ENCODE measurements around the gene RASSF1.

Gene RASSF1

GRCh38 chr3:50383750-50384149 is 43.1 kb upstream of the RASSF1 start:
- no peak overlapping the region for H3K4me3 ChIP-seq (ENCODE audit: low read depth, low read length)
- TF ChIP-seq CTCF (IDR thresholded peaks at IDR 0.05; ENCODE audit: low read depth, low read length) (no peak), POLR2A (IDR thresholded peaks at IDR 0.05; ENCODE audit: extremely low read depth, insufficient read length) (no peak)
- no peak for DNase-seq (ENCODE audit: low read depth)

- DNase-seq (ENCODE audit: low read depth): no peak
- no peak overlapping the region for H3K4me3 ChIP-seq (ENCODE audit: low read depth, low read length)
- TF ChIP-seq POLR2A (IDR thresholded peaks at IDR 0.05; ENCODE audit: extremely low read depth, insufficient read length): no peak
- TF ChIP-seq MYC (IDR thresholded peaks at IDR 0.05; ENCODE audit: low read depth, low read length): no peak
- TF ChIP-seq, protein P1, sequence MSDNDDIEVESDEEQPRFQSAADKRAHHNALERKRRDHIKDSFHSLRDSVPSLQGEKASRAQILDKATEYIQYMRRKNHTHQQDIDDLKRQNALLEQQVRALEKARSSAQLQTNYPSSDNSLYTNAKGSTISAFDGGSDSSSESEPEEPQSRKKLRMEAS (IDR thresholded peaks at IDR 0.05; ENCODE audit: low read depth, low read length): no peak
- no peak for TF ChIP-seq CTCF (IDR thresholded peaks at IDR 0.05; ENCODE audit: low read depth, low read length)
Measured at GRCh38 chr3:50382722-50383121, 42.1 kb upstream of the RASSF1 start.

DNA sequence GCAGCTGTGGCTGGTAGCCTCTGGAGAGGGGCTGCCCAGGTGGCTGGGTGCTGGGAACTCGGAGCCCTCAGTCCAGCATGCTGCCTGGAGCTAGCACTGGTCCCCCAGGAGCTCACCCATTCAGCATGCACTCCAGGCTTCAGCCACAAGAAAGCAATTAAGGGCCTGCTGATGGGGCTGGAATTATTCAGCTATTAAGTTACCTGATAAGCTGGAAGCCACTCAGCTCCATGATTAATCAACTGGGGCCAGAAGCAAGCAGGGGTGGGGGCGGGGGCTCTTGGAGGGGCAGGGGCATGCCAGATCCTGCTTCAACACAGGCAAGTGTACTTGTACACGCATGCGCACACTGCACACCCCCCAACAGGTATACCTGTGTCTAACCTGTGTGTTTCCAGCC is 40.7 kb upstream of the RASSF1 start:
- no peak overlapping the region for H3K4me3 ChIP-seq (ENCODE audit: low read depth, low read length)
- no peak for TF ChIP-seq MYC (IDR thresholded peaks at IDR 0.05; ENCODE audit: low read depth, low read length)
- DNase-seq (ENCODE audit: low read depth): no peak

DNA sequence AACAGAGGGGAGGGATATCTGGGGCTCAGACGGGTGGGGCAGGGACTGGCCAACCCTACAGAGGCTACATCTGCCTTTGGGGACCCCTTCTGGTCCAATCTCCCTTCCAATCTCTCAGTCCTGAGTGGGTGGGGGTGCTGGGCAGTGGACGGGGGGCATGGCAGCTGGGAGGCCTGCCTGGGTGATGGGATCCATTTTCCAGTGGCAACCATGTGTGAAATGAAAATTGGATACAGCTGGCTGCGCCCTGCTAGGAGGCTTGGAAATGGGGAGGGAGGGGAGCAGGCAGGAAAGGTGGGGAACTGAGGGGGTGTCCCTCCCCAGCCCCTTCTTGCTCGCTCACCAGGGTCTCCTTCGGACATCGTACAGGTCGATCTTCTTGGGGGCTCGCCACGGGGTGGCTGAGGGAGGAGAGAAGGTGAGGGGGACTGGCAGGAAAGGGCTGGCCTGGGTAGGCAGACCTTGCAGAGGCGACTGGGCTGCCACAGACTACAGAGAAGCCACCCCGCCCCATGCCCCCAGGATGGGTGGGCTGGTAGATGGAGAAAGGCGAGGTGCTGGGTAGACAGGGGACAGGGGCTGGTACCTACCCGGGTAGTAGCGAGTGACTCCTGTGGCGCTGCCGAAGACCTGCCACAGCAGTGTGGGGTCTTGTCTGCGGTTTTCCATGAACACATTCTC is 39.9 kb upstream of the RASSF1 start:
- TF ChIP-seq, protein P1 (IDR thresholded peaks at IDR 0.05; ENCODE audit: low read depth, low read length): no peak
- no peak for TF ChIP-seq CTCF (IDR thresholded peaks at IDR 0.05; ENCODE audit: low read depth, low read length)
- no peak for TF ChIP-seq POLR2A (IDR thresholded peaks at IDR 0.05; ENCODE audit: extremely low read depth, insufficient read length)
- TF ChIP-seq MYC (IDR thresholded peaks at IDR 0.05; ENCODE audit: low read depth, low read length): no peak
- H3K4me3 ChIP-seq (ENCODE audit: low read depth, low read length): no peak overlapping the region
- DNase-seq (ENCODE audit: low read depth): no peak

- H3K4me3 ChIP-seq (ENCODE audit: low read depth, low read length): no peak overlapping the region
- TF ChIP-seq CTCF (IDR thresholded peaks at IDR 0.05; ENCODE audit: low read depth, low read length) (no peak), POLR2A (IDR thresholded peaks at IDR 0.05; ENCODE audit: extremely low read depth, insufficient read length) (no peak), MYC (IDR thresholded peaks at IDR 0.05; ENCODE audit: low read depth, low read length) (no peak)
- TF ChIP-seq, protein P1 (IDR thresholded peaks at IDR 0.05; ENCODE audit: low read depth, low read length): no peak
Measured at GRCh38 chr3:50378757-50379156, 38.1 kb upstream of the RASSF1 start.

DNA sequence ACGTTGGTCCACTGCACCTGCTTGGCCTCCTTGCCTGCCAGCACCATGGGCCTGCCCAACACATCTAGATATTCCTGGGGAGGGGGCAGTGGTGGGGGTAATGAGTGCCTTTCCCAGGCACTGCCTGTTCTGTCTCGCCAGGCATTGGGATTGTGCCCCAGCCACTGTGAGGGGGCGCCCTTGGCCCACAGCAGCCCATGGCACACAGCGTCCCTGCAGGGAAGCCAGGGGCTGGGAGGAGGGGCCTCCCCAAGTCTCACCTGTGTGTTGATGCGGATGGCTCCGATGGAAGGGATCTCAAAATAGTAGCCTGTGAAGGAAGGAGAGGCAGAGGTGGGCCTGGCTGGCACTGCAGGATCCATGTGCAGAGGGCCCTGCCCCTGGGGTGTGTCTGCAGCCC is 37.4 kb upstream of the RASSF1 start:
- TF ChIP-seq CTCF (IDR thresholded peaks at IDR 0.05; ENCODE audit: low read depth, low read length): no peak
- TF ChIP-seq MYC (IDR thresholded peaks at IDR 0.05; ENCODE audit: low read depth, low read length): no peak
- no peak for TF ChIP-seq POLR2A (IDR thresholded peaks at IDR 0.05; ENCODE audit: extremely low read depth, insufficient read length)
- TF ChIP-seq, protein P1 (IDR thresholded peaks at IDR 0.05; ENCODE audit: low read depth, low read length): no peak

More at GRCh38 chr3:50378757-50379156, 38.1 kb upstream of the RASSF1 start:
- no peak for DNase-seq (ENCODE audit: low read depth)

More for the DNA sequence above, 37.4 kb upstream of the RASSF1 start:
- no peak overlapping the region for H3K4me3 ChIP-seq (ENCODE audit: low read depth, low read length)
- DNase-seq (ENCODE audit: low read depth): no peak
